HFF-Myc (cell line): ENCODE data around the gene ZSWIM9.
"Not testable (repeated sequence)": the region's sequence is repeated elsewhere in the genome, so short reads cannot be mapped to it uniquely, and the experiment has no call there.

Experiments used
- DNase-seq: peaks from one replicate; pipeline ENCODE4 v3.0.0-alpha.2; 2011; ENCODE audit warnings: low read depth; ENCODE audit errors: extremely low read depth
- H3K4me3 ChIP-seq: replicated peaks from 2 replicates; pipeline ENCODE4 v1.5.1; 2011; ENCODE audit warnings: low read depth, mild to moderate bottlenecking, control low read depth, low read length
- CTCF ChIP-seq: IDR thresholded peaks from 2 replicates; pipeline ENCODE4 v1.5.1; 2012; ENCODE audit warnings: mild to moderate bottlenecking, low read depth, low read length, control low read depth; ENCODE audit errors: missing control alignments

The ZSWIM9 gene

GRCh38 chr19:48237057-48237456, 66.6 kb downstream of the ZSWIM9 start:
- TF ChIP-seq CTCF: no peak

GRCh38 chr19:48239120-48239519, 68.6 kb downstream of the ZSWIM9 start:
- no peak overlapping the region for H3K4me3 ChIP-seq
- no peak for TF ChIP-seq CTCF
- DNase-seq: no peak

More at GRCh38 chr19:48237057-48237456, 66.6 kb downstream of the ZSWIM9 start:
- H3K4me3 ChIP-seq: no peak overlapping the region
- no peak for DNase-seq

- no peak for TF ChIP-seq CTCF
- DNase-seq: no peak
- H3K4me3 ChIP-seq: no peak overlapping the region
These were observed 69.2 kb downstream of the ZSWIM9 start for GRCh38 chr19:48239582-48240141.

GRCh38 chr19:48241771-48242170, 71.3 kb downstream of the ZSWIM9 start:
- DNase-seq, H3K4me3 ChIP-seq: not testable (repeated sequence)

- DNase-seq: no peak
- TF ChIP-seq CTCF: no peak
- no peak overlapping the region for H3K4me3 ChIP-seq
These were observed 73.8 kb downstream of the ZSWIM9 start for GRCh38 chr19:48244281-48244680.

- H3K4me3 ChIP-seq: no peak overlapping the region
- no peak for DNase-seq
- TF ChIP-seq CTCF: no peak
These were observed 75.6 kb downstream of the ZSWIM9 start for GRCh38 chr19:48246101-48246500.

- no peak for DNase-seq
- no peak overlapping the region for H3K4me3 ChIP-seq
- TF ChIP-seq CTCF: no peak
These were observed 76.7 kb downstream of the ZSWIM9 start for GRCh38 chr19:48247212-48247611.
